Endothelial cell of umbilical vein (primary cell): ENCODE results near the gene CLIC4. TPM values are rescaled to one million over a fixed set of nuclear protein-coding genes. Genes with fewer than 3 reads are reported as not detected.

ENCODE experiments used
- BruUV-seq: library from RNA; stranded (reverse); fragments of 400-500 nt; replicated peaks from 2 replicates; lab custom pipeline; 2021; lab: Mats Ljungman, UMichigan
- CTCF ChIA-PET: fragments of 300-600, 350-600 bp; sonication (Branson Sonifier 250); formaldehyde crosslinking; loops from one replicate; lab custom pipeline; 2021; ENCODE audit warnings: antibody characterized with exemption, inconsistent platforms; lab: Charles Lee
- POLR2A ChIA-PET: fragments of 300-600, 350-600 bp; sonication (Branson Sonifier 250); formaldehyde crosslinking; loops from one replicate; lab custom pipeline; 2021; ENCODE audit warnings: antibody characterized with exemption, inconsistent platforms; lab: Charles Lee
- DNase-seq: peaks from one replicate; pipeline ENCODE4 v3.0.0-alpha.2; 2011; ENCODE audit warnings: low read depth, low spot score
- FAIRE-seq: peaks from 2 replicates; lab custom pipeline; 2011; peaks lifted over from hg19 to GRCh38; lab: Jason Lieb, UNC
- H2AFZ ChIP-seq: 2 replicates; pipeline ENCODE4 v1.6.0; 2012; ENCODE audit warnings: low read depth, low read length, control low read depth, inconsistent platforms
- H3K27ac ChIP-seq: 2 replicates; pipeline ENCODE4 v1.5.1; 2011; ENCODE audit warnings: low read depth, mild to moderate bottlenecking, control low read depth, low read length, moderate library complexity; ENCODE audit not compliant: insufficient read depth
- H3K27me3 ChIP-seq, 2 experiments: 2 replicates each; pipeline versions ENCODE4 v1.6.0 to v1.6.1; 2011; ENCODE audit warnings: low read length in 2 of 2, mixed read lengths in 1 of 2; ENCODE audit not compliant: control insufficient read depth in 2 of 2, insufficient read depth in 2 of 2
- H3K36me3 ChIP-seq, 2 experiments: 2 replicates in 1 of 2; 3 replicates in 1 of 2; pipeline ENCODE4 v1.5.1; 2011; ENCODE audit warnings: low read length in 2 of 2, mild to moderate bottlenecking in 1 of 2, moderate library complexity in 1 of 2; ENCODE audit not compliant: control insufficient read depth in 2 of 2, insufficient read depth in 2 of 2; ENCODE audit errors: extremely low read depth in 1 of 2
- H3K4me1 ChIP-seq: 3 replicates; pipeline ENCODE4 v1.5.1; 2011; ENCODE audit warnings: mild to moderate bottlenecking, low read length; ENCODE audit not compliant: control insufficient read depth, insufficient read depth; ENCODE audit errors: extremely low read depth
- H3K4me2 ChIP-seq: 2 replicates; pipeline ENCODE4 v1.6.1; 2011; ENCODE audit warnings: low read length, control low read depth, mixed read lengths; ENCODE audit not compliant: insufficient read depth
- H3K4me3 ChIP-seq, 3 experiments: fragments of 200-600 bp in 1 of 3; sonication (generic), shearing (Covaris generic) in 1 of 3; replicated peaks in 1 of 3; 2 replicates each; pipeline ENCODE4 v1.5.1; 2011 to 2016; ENCODE audit warnings: control low read depth in 3 of 3, low read length in 3 of 3, mild to moderate bottlenecking in 2 of 3, inconsistent platforms in 1 of 3, low read depth in 1 of 3, moderate library complexity in 1 of 3; ENCODE audit not compliant: insufficient read depth in 1 of 3
- H3K79me2 ChIP-seq: 2 replicates; pipeline ENCODE4 v1.6.0; 2012; ENCODE audit warnings: low read length, inconsistent platforms; ENCODE audit not compliant: control insufficient read depth, insufficient read depth
- H3K9ac ChIP-seq: replicated peaks from 2 replicates; pipeline ENCODE3; 2011; ENCODE audit warnings: low read length, control low read depth; ENCODE audit not compliant: insufficient read depth; ENCODE audit errors: extremely low read depth
- H3K9me1 ChIP-seq: replicated peaks from 3 replicates; pipeline ENCODE4 v1.6.0; 2011; ENCODE audit warnings: mild to moderate bottlenecking, low read length; ENCODE audit not compliant: control insufficient read depth, insufficient read depth; ENCODE audit errors: extremely low read depth
- H3K9me3 ChIP-seq: replicated peaks from 2 replicates; pipeline ENCODE4 v1.5.1; 2012; ENCODE audit warnings: low read length, inconsistent platforms; ENCODE audit not compliant: control insufficient read depth, insufficient read depth
- H4K20me1 ChIP-seq: replicated peaks from 2 replicates; pipeline ENCODE3; 2011; ENCODE audit warnings: mild to moderate bottlenecking, low read length; ENCODE audit not compliant: control insufficient read depth, insufficient read depth; ENCODE audit errors: extremely low read depth
- CTCF ChIP-seq, 2 donors: IDR thresholded peaks; 1 replicate in 1 of 2; 2 replicates in 1 of 2; pipeline ENCODE4 v1.5.1; 2011; ENCODE audit warnings: low read length in 2 of 2, mild to moderate bottlenecking in 2 of 2, moderate library complexity in 2 of 2, control low read depth in 1 of 2, inconsistent platforms in 1 of 2, low read depth in 1 of 2; ENCODE audit not compliant: insufficient read depth in 1 of 2; ENCODE audit errors: extremely low read depth in 1 of 2
- EZH2 ChIP-seq: IDR thresholded peaks from 2 replicates; pipeline ENCODE4 v1.6.1; 2012; ENCODE audit warnings: borderline replicate concordance, low read depth, mild to moderate bottlenecking, moderate library complexity, low read length, inconsistent platforms; ENCODE audit not compliant: severe bottlenecking
- FOS ChIP-seq: IDR thresholded peaks from 2 replicates; pipeline ENCODE4 v1.6.1; 2011; ENCODE audit warnings: mild to moderate bottlenecking, low read length, moderate library complexity, borderline replicate concordance; ENCODE audit not compliant: insufficient read depth
- GATA2 ChIP-seq: IDR thresholded peaks from 2 replicates; pipeline ENCODE4 v1.7.0; 2011; ENCODE audit warnings: low read depth, mild to moderate bottlenecking, moderate library complexity, mixed read lengths, low read length; ENCODE audit not compliant: insufficient read length, insufficient read depth
- JUN ChIP-seq: IDR thresholded peaks from 2 replicates; pipeline ENCODE4 v1.6.1; 2011; ENCODE audit warnings: borderline replicate concordance, low read depth; ENCODE audit not compliant: insufficient read length, insufficient read depth
- MAX ChIP-seq: IDR thresholded peaks from 2 replicates; pipeline ENCODE4 v1.6.1; 2011; ENCODE audit not compliant: insufficient read depth, insufficient read length
- MYC ChIP-seq: IDR thresholded peaks from one replicate; pipeline ENCODE4 v1.6.1; 2011; ENCODE audit warnings: mild to moderate bottlenecking, low read depth, low read length
- POLR2A ChIP-seq: IDR thresholded peaks from 2 replicates; pipeline ENCODE4 v1.6.1; 2012; ENCODE audit warnings: low read depth, mild to moderate bottlenecking, control low read depth, low read length
- POLR2AphosphoS5 ChIP-seq: IDR thresholded peaks from 2 replicates; pipeline ENCODE4 v1.6.1; 2012; ENCODE audit warnings: low read depth, mild to moderate bottlenecking, control low read depth, low read length, moderate library complexity; ENCODE audit not compliant: insufficient read depth
- dilution Hi-C: fragments of 300-500 bp; cut with MboI; formaldehyde crosslinking; loops from one replicate; pipeline ENCODE4 v1.15.0; 2019; ENCODE audit warnings: low sequenced_read_pairs; ENCODE audit not compliant: extremely low pct_ligation_motif_present
- intact Hi-C: fragments of 100-400 bp; cut with micrococcal nuclease; formaldehyde crosslinking; loops from one replicate; pipeline ENCODE4 v1.10.0; 2022
- polyA plus RNA-seq, 4 experiments: library from polyadenylated mRNA; depleted of rRNA in 3 of 4; stranded (reverse) in 3 of 4; unstranded in 1 of 4; fragments of >200 nt; gene quantifications; 2 replicates each; pipeline versions ENCODE4 v1.2.1 to v1.2.3, GENCODE V29; 2011 to 2012; ENCODE audit warnings: missing spikeins in 1 of 4
- total RNA-seq: library from RNA; stranded (reverse); gene quantifications from 2 replicates; pipeline ENCODE4 v1.2.3, GENCODE V29; 2021

Gene CLIC4
- total and polyA plus RNA-seq, 2 donors (not counting 3 experiments of a cell fraction or from before 2014, with no cell fraction given) = 97.5 to 330 TPM

- intact Hi-C loops = no loop called here
- no peak for TF ChIP-seq POLR2AphosphoS5
- TF ChIP-seq FOS = no peak
- no peak for TF ChIP-seq JUN
- TF ChIP-seq EZH2 = no peak
- no peak for TF ChIP-seq GATA2
- TF ChIP-seq CTCF (IDR thresholded peaks at IDR 0.05; ENCODE audit: extremely low read depth in 1 of 2, insufficient read depth in 1 of 2, low read depth in 1 of 2, low read length in 2 of 2) = no peak
- no peak for TF ChIP-seq MAX
- no peak for TF ChIP-seq POLR2A
- no peak for TF ChIP-seq MYC
- no peak overlapping the region for H2AFZ ChIP-seq
- H3K79me2 ChIP-seq = peaks cover 56% of the 10 kb centered on the region
- peaks cover 3% of the 10 kb centered on the region for H4K20me1 ChIP-seq
- H3K4me2 ChIP-seq = no peak overlapping the region
- dilution Hi-C loops = no loop called here
- FAIRE-seq (no peak), DNase-seq (no peak)
- H3K9me1 ChIP-seq = no peaks in the 10 kb centered on the region
- H3K4me1 ChIP-seq = peaks cover 36% of the 10 kb centered on the region
- H3K27me3 ChIP-seq = no peaks in the 10 kb centered on the region
- no peak overlapping the region for H3K4me3 ChIP-seq
- POLR2A ChIA-PET = no interaction called here
- CTCF ChIA-PET = no interaction called here
- peaks cover 0 to 3% of the 10 kb centered on the region in 2 experiments for H3K36me3 ChIP-seq
- no peaks in the 10 kb centered on the region for H3K9me3 ChIP-seq
- BruUV-seq = no TSS peak
- no peak overlapping the region for H3K9ac ChIP-seq
- no peak overlapping the region for H3K27ac ChIP-seq
Measured at GRCh38 chr1:24801176-24801575, 55.9 kb downstream of the CLIC4 start.
